B cell (primary cell): ENCODE measurements around the gene PFDN6. TPM values are rescaled to one million over a fixed set of nuclear protein-coding genes. Genes with fewer than 3 reads are reported as not detected.

Experiments used
- ATAC-seq: fragments of 200-7000 bp; cut with Tn5 transposase; one replicate; pipeline ENCODE4 v1.10.0; 2021; ENCODE audit warnings: low read depth, mild to moderate bottlenecking, moderate number of reproducible peaks, moderate library complexity
- CTCF ChIA-PET: fragments of 350-600 bp; sonication (Branson Sonifier 250); formaldehyde crosslinking; loops from one replicate; lab custom pipeline; 2021; ENCODE audit warnings: antibody characterized with exemption, inconsistent platforms; lab: Charles Lee
- POLR2A ChIA-PET: fragments of 350-600 bp; sonication (Branson Sonifier 250); formaldehyde crosslinking; loops from one replicate; lab custom pipeline; 2021; ENCODE audit warnings: antibody characterized with exemption; lab: Charles Lee
- DNase-seq: peaks from one replicate; pipeline ENCODE4 v3.0.0; 2013
- H2AFZ ChIP-seq: 2 replicates; pipeline ENCODE4 v1.6.1; 2012; ENCODE audit warnings: mild to moderate bottlenecking, low read depth, low read length; ENCODE audit not compliant: insufficient read depth, poor library complexity, severe bottlenecking
- H3K27ac ChIP-seq, 2 donors: 1 replicate in 1 of 2; 2 replicates in 1 of 2; pipeline ENCODE4 v1.5.1; 2012 to 2013; ENCODE audit warnings: low read length in 2 of 2, mild to moderate bottlenecking in 2 of 2, moderate library complexity in 1 of 2
- H3K27me3 ChIP-seq, 4 experiments: fragments of 200-600 bp in 1 of 4; sonication (generic) in 1 of 4; replicated peaks in 1 of 4; 1 replicate in 2 of 4; 2 replicates in 2 of 4; pipeline versions ENCODE4 v1.6.1 to v1.7.0; 2013 to 2016; ENCODE audit warnings: low read length in 3 of 4, mild to moderate bottlenecking in 2 of 4, mixed read lengths in 1 of 4, moderate library complexity in 1 of 4; ENCODE audit not compliant: insufficient read depth in 4 of 4, control insufficient read depth in 3 of 4; ENCODE audit errors: control extremely low read depth in 1 of 4
- H3K36me3 ChIP-seq, 2 experiments: replicated peaks in 1 of 2; 1 replicate in 1 of 2; 2 replicates in 1 of 2; pipeline versions ENCODE4 v1.6.1 to v1.7.1; 2013; ENCODE audit warnings: low read length in 1 of 2; ENCODE audit not compliant: insufficient read depth in 2 of 2, control insufficient read depth in 1 of 2; ENCODE audit errors: control extremely low read depth in 1 of 2, extremely low read depth in 1 of 2
- H3K4me1 ChIP-seq, 2 donors: fragments of 200-600 bp in 1 of 2; sonication (generic) in 1 of 2; 1 replicate in 1 of 2; 2 replicates in 1 of 2; pipeline versions ENCODE4 v1.5.1 to v1.6.1; 2013 to 2017; ENCODE audit warnings: low read length in 2 of 2; ENCODE audit not compliant: control insufficient read depth in 2 of 2, insufficient read depth in 2 of 2
- H3K4me2 ChIP-seq: replicated peaks from 2 replicates; pipeline ENCODE3; 2012; ENCODE audit warnings: mild to moderate bottlenecking, low read depth, low read length; ENCODE audit not compliant: poor library complexity, severe bottlenecking
- H3K4me3 ChIP-seq, 5 experiments: fragments of 200-600 bp in 1 of 5; sonication (generic) in 1 of 5; 1 replicate in 3 of 5; 2 replicates in 2 of 5; pipeline versions ENCODE4 v1.5.1 to v1.7.0; 2011 to 2016; ENCODE audit warnings: low read length in 4 of 5, mild to moderate bottlenecking in 4 of 5, low read depth in 2 of 5, control low read depth in 1 of 5, moderate library complexity in 1 of 5; ENCODE audit not compliant: insufficient read depth in 1 of 5; ENCODE audit errors: control extremely low read depth in 1 of 5, extremely low read depth in 1 of 5
- H3K79me2 ChIP-seq: fragments of 200-600 bp; sonication (generic); one replicate; pipeline ENCODE4 v1.6.0; 2016; ENCODE audit warnings: low read length; ENCODE audit not compliant: control insufficient read depth, insufficient read depth
- H3K9ac ChIP-seq: fragments of 200-600 bp; sonication (generic); 2 replicates; pipeline ENCODE4 v1.6.1; 2017; ENCODE audit warnings: mild to moderate bottlenecking, low read length, moderate library complexity
- H3K9me3 ChIP-seq, 3 donors: one replicate each; pipeline versions ENCODE4 v1.6.1 to v1.7.1; 2013; ENCODE audit warnings: low read length in 2 of 3; ENCODE audit not compliant: control insufficient read depth in 2 of 3, insufficient read depth in 1 of 3; ENCODE audit errors: control extremely low read depth in 1 of 3
- H4K20me1 ChIP-seq: 2 replicates; pipeline ENCODE4 v1.6.0; 2012; ENCODE audit warnings: mild to moderate bottlenecking, low read length; ENCODE audit not compliant: insufficient read depth, control insufficient read depth, poor library complexity, severe bottlenecking
- H3K27ac Mint-ChIP-seq: one replicate; pipeline ENCODE4 v1.8.0; 2021; ENCODE audit warnings: mixed read lengths
- H3K27me3 Mint-ChIP-seq: one replicate; pipeline ENCODE4 v1.8.0; 2021; ENCODE audit warnings: mixed read lengths
- H3K4me1 Mint-ChIP-seq: one replicate; pipeline ENCODE4 v1.8.0; 2021; ENCODE audit warnings: mixed read lengths
- H3K4me3 Mint-ChIP-seq: one replicate; pipeline ENCODE4 v1.8.0; 2021; ENCODE audit warnings: mixed read lengths
- H3K9me3 Mint-ChIP-seq: one replicate; pipeline ENCODE4 v1.8.0; 2022; ENCODE audit warnings: mixed read lengths; ENCODE audit not compliant: insufficient read depth
- EZH2 ChIP-seq: IDR thresholded peaks from 2 replicates; pipeline ENCODE4 v1.6.1; 2012; ENCODE audit warnings: borderline replicate concordance, low read depth, mild to moderate bottlenecking, moderate library complexity, low read length; ENCODE audit not compliant: insufficient read depth, poor library complexity, severe bottlenecking
- WGBS: methylation state at CpG from one replicate; pipeline ENCODE4 v1.1.5; 2013; ENCODE audit warnings: missing lambda C conversion rate; ENCODE audit not compliant: insufficient coverage; 5-methylcytosine and 5-hydroxymethylcytosine counted together
- intact Hi-C: fragments of 100-400 bp; cut with micrococcal nuclease; formaldehyde crosslinking; loops from one replicate; pipeline ENCODE4 v1.10.0; 2022
- polyA plus RNA-seq: library from polyadenylated mRNA; depleted of rRNA; stranded (reverse); fragments of >200 nt; gene quantifications from 2 replicates; pipeline ENCODE4 v1.2.3, GENCODE V29; 2012
- total RNA-seq, 2 donors: library from RNA; stranded (reverse); fragments of 120-200 nt in 1 of 2; gene quantifications; 1 replicate in 1 of 2; 2 replicates in 1 of 2; pipeline versions ENCODE4 v1.2.3 to v1.2.4, GENCODE V29; 2013 to 2022
- TF ChIP-seq, protein P1 (sequence below): fragments of 200-600 bp; IDR thresholded peaks from one replicate; pipeline ENCODE4 v1.8.0; 2022; ENCODE audit warnings: antibody characterized with exemption, mild to moderate bottlenecking

Gene PFDN6
- total and polyA plus RNA-seq, 2 donors (not counting 1 experiment from before 2014, with no cell fraction given) = 33.2 to 51.1 TPM

GRCh38 chr6:33296797-33297405, 7.5 kb downstream of the PFDN6 start:
- no peaks in the 10 kb centered on the region for H3K27me3 Mint-ChIP-seq
- peaks cover 20% of the 10 kb centered on the region for H4K20me1 ChIP-seq
- WGBS = 86% methylated on average over 5 of the region's 12 CpGs
- CTCF ChIA-PET = interaction anchor here (1.0 to 3.6 kb wide), 4 partner anchors 16 to 47 kb away, joined by 3 to 32 read pairs (median 4); partner anchors contain the start of genes B3GALT4, RPS18 and VPS52
- peak overlapping the region; percentile 99 for H3K4me3 Mint-ChIP-seq
- H3K27ac ChIP-seq = peak overlapping the region; percentile 60 to 91
- H3K27ac Mint-ChIP-seq = peak overlapping the region; percentile 88
- H3K4me1 Mint-ChIP-seq = peaks cover 33% of the 10 kb centered on the region
- peaks cover 13% of the 10 kb centered on the region for H3K79me2 ChIP-seq
- peak overlapping the region; percentile 93 for H3K4me2 ChIP-seq
- H3K27me3 ChIP-seq = no peaks in the 10 kb centered on the region
- no peaks in the 10 kb centered on the region for H3K9me3 ChIP-seq
- ATAC-seq = no peak
- no peaks in the 10 kb centered on the region for H3K9me3 Mint-ChIP-seq
- intact Hi-C loops = no loop called here
- H3K9ac ChIP-seq = peak overlapping the region; percentile 84
- H3K4me1 ChIP-seq = peaks cover 12 to 21% of the 10 kb centered on the region in 2 donors
- H3K4me3 ChIP-seq = peak overlapping the region in 3 of 5 experiments; percentile 79 to 96 (median 94)
- no peak for DNase-seq
- H3K36me3 ChIP-seq = peaks cover 0 to 57% of the 10 kb centered on the region in 2 experiments
- H2AFZ ChIP-seq = no peak overlapping the region
- TF ChIP-seq EZH2 = no peak
- TF ChIP-seq, protein P1, sequence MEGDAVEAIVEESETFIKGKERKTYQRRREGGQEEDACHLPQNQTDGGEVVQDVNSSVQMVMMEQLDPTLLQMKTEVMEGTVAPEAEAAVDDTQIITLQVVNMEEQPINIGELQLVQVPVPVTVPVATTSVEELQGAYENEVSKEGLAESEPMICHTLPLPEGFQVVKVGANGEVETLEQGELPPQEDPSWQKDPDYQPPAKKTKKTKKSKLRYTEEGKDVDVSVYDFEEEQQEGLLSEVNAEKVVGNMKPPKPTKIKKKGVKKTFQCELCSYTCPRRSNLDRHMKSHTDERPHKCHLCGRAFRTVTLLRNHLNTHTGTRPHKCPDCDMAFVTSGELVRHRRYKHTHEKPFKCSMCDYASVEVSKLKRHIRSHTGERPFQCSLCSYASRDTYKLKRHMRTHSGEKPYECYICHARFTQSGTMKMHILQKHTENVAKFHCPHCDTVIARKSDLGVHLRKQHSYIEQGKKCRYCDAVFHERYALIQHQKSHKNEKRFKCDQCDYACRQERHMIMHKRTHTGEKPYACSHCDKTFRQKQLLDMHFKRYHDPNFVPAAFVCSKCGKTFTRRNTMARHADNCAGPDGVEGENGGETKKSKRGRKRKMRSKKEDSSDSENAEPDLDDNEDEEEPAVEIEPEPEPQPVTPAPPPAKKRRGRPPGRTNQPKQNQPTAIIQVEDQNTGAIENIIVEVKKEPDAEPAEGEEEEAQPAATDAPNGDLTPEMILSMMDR = no peak
- POLR2A ChIA-PET = interaction anchor here (1.6 to 3.3 kb wide), 5 partner anchors 8 to 25 kb away, joined by 4 to 21 read pairs (median 12); partner anchors contain the start of genes B3GALT4, RPS18, TAPBP and VPS52
